ENCODE results near the gene PBX2.
"Not testable (repeated sequence)": the region's sequence is repeated elsewhere in the genome, so short reads cannot be mapped to it uniquely, and the experiment has no call there.

Gene PBX2

GRCh38 chr6:32148289-32149091, 41.5 kb downstream of the PBX2 start:
- DNase-seq = peak in 1 of 3 experiments; percentile 18

DNA sequence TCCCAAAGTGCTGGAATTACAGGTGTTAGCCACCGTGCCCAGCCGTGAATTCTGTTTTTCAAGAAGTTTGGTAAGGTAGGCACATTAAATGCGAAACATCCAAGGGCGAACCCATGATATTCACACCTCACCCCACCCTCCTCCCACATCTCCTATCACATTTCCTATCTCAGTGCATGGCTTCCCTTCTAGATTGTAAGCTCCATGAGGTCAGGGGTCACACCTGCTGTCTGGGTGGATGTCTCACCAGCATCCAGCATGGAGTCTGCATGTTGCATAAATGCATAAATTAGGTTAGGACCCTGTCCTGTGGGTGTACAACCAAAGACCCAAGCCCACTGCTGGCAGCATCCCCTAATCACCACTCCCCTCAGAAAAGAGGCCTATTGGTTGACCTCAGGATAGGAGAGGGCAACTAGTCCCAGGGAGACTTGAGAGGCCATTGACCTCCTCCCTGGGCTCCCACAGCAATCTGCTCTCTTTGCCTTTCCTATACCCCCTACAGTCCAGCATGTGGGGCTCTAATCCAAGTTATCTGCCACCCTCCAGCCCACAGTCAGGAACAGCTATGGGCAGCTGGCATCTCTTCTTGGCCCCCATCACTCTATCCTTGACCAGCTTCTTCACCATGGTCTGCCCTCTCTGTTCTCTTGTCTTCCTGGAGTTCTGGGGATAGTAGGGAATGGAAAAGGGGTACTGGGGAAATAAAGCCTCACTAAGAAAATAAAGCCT, 42.4 kb downstream of the PBX2 start:
- no peak for DNase-seq

DNA sequence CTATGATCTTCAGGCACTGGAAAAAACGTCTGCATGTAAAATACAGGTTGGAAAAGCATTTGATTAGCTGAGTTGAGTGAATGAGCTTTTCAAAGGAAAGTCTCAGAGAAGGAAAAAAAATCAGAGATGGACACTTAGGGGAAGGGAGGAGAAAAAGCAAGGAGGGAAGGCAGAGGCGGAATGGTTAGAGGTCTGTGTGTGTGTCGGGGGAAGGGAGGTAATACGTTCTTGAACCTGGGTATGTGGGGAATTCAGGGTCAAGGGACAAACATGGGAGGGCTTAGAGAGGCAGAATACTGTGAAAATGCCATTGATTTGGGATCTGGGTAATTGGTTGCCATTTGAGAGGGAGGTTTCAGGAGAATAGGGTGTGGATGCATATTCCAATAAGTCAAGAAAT, 43.3 kb downstream of the PBX2 start:
- no peak for DNase-seq

DNA sequence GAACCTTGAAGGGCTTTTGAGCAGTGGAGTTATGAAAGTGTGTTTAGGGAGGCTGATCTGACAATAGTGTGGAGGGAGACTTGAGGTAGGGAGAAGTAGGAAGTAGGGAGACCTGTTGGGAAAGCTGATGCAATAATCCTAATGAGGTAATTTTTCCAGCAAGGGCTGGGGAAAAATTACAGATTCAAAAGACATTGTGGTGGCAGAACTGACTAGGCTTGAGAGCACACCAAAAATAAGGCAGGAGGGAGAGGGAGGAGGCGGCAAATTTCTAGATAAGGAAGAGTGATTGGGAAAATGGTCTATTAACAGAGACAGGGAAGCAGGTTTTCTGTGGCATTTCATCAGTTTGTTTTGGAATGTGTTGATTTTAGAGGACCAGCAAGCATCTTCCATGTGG, 43.7 kb downstream of the PBX2 start:
- no peak for DNase-seq

DNA sequence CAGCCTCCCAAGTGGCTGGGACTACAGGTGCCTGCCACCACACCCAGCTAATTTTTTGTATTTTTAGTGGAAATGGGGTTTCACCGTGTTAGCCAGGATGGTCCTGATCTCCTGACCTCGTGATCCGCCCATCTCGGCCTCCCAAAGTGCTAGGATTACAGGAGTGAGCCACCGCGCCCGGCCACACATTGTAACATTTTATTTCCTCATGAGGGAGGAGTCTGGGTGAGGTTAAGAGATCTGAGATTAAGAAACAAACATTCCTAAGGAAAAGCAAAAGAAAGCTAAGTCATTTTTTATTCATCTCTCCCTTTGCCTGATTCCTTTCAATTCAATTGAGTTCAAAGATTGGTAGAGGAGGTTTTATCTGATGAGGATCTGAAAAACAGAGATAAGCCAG, 45.8 kb downstream of the PBX2 start:
- not testable (repeated sequence) for DNase-seq

GRCh38 chr6:32140420-32141046, 49.5 kb downstream of the PBX2 start:
- no peak for DNase-seq

GRCh38 chr6:32139590-32139989, 50.4 kb downstream of the PBX2 start:
- no peak for DNase-seq

GRCh38 chr6:32137454-32137853, 52.5 kb downstream of the PBX2 start:
- DNase-seq = no peak
